BLaER1 treated with 17β-estradiol and CSF1 and Interleukin-3, amounts not matched to agents 10 nM and 100 nM (cell line): ENCODE data around the gene CLK2.
A peak's percentile ranks its signal among the peaks of the same experiment; 100 is the strongest.
"Not testable (repeated sequence)": the region's sequence is repeated elsewhere in the genome, so short reads cannot be mapped to it uniquely, and the experiment has no call there.

Experiments used
- H3K27ac ChIP-seq, 11 experiments: shearing (Covaris generic); formaldehyde crosslinking; 2 replicates each; pipeline ENCODE4 v1.8.1; 2022
- H3K27me3 ChIP-seq, 11 experiments: shearing (Covaris generic); formaldehyde crosslinking; 2 replicates each; pipeline ENCODE4 v1.8.1; 2022
- H3K36me3 ChIP-seq, 11 experiments: shearing (Covaris generic); formaldehyde crosslinking; 2 replicates each; pipeline ENCODE4 v1.8.1; 2022
- H3K4me1 ChIP-seq, 10 experiments: shearing (Covaris generic); formaldehyde crosslinking; 2 replicates each; pipeline ENCODE4 v1.8.1; 2022
- H3K4me2 ChIP-seq, 11 experiments: shearing (Covaris generic); formaldehyde crosslinking; 2 replicates each; pipeline ENCODE4 v1.8.1; 2022
- H3K4me3 ChIP-seq, 10 experiments: shearing (Covaris generic); formaldehyde crosslinking; 2 replicates each; pipeline ENCODE4 v1.8.1; 2022
- H3K9ac ChIP-seq, 11 experiments: shearing (Covaris generic); formaldehyde crosslinking; 2 replicates each; pipeline ENCODE4 v1.8.1; 2022
- H3K9me3 ChIP-seq, 11 experiments: shearing (Covaris generic); formaldehyde crosslinking; replicated peaks in 1 of 11; 2 replicates each; pipeline ENCODE4 v1.8.1; 2022
- H4K20me1 ChIP-seq, 11 experiments: shearing (Covaris generic); formaldehyde crosslinking; 2 replicates each; pipeline ENCODE4 v1.8.1; 2022
- Cebpa-rat ChIP-seq, 11 experiments: shearing (Covaris generic); IDR thresholded peaks; 2 replicates each; pipeline ENCODE4 v1.8.1; 2022

CLK2 gene

DNA sequence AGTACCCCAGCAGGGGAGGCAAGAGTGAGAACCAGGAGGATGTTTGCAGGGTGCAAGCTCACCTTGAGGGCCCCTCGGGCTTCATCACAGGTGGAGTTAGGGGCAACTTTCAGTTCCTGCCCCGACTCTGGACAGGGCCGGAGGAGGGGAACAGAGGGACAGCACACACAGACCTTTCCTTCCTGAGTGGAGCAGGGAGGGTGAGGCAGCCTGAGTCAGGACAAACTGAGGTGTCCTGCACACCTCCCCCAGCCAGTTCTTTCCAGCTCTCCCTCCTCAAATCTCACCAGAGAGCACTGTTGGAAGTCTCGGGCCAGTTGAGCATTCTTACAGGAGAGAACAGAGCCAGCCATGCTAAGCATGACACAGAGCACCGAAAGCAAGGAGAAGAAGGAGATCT lies 19.5 kb downstream of the CLK2 start:
- H3K27ac ChIP-seq: peak overlapping the region in 5 of 11 experiments; percentile 69 to 80 (median 77); a peak in 6 of 22 replicates

DNA sequence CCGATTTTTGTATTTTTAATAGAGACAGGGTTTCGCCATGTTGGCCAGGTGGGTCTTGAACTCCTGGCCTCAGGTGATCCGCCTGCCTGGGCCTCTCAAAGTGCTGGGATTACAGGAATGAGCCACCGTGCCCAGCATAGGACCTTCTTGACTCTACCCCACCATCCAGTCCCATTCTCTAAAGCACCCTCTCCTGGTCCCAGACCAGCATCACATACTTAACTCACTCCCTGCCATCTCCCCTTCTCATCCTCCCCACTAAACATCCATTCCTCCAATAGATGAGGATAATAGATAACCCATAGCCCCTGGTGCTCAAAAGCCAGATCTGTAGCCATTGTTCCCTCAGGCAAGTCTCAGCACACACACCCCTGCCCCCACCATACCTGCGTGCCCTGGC lies 20.1 kb downstream of the CLK2 start:
- Histone ChIP-seq H3K4me3 (peak overlapping the region in 6 of 10 experiments; percentile 7 to 85 (median 72); a peak in 8 of 20 replicates), H4K20me1 (peaks cover 0 to 13% (median 0%) of the 10 kb centered on the region in 11 experiments; a peak in 4 of 22 replicates), H3K36me3 (peaks cover 15 to 35% (median 20%) of the 10 kb centered on the region in 11 experiments; a peak in 20 of 22 replicates), H3K4me1 (peaks cover 47 to 65% (median 59%) of the 10 kb centered on the region in 10 experiments), H3K9ac (peak overlapping the region in 9 of 11 experiments; percentile 72 to 92 (median 84); a peak in 14 of 22 replicates), H3K27me3 (no peaks in the 10 kb centered on the region), H3K9me3 (no peaks in the 10 kb centered on the region), H3K4me2 (peak overlapping the region; percentile 90 to 100 (median 100)), H3K27ac (no peak overlapping the region)
- TF ChIP-seq Cebpa-rat (IDR thresholded peaks at IDR 0.05): no peak

More for the DNA sequence above, 19.5 kb downstream of the CLK2 start:
- TF ChIP-seq Cebpa-rat (IDR thresholded peaks at IDR 0.05): no peak
- Histone ChIP-seq H3K9ac (peak overlapping the region; percentile 72 to 92 (median 83)), H3K9me3 (no peaks in the 10 kb centered on the region), H3K4me2 (peak overlapping the region; percentile 90 to 100 (median 100)), H3K27me3 (no peaks in the 10 kb centered on the region), H4K20me1 (peaks cover 0 to 13% (median 0%) of the 10 kb centered on the region in 11 experiments; a peak in 4 of 22 replicates), H3K4me1 (peaks cover 47 to 65% (median 59%) of the 10 kb centered on the region in 10 experiments), H3K36me3 (peaks cover 20 to 35% (median 23%) of the 10 kb centered on the region in 11 experiments), H3K4me3 (peak overlapping the region; percentile 68 to 85 (median 74))

DNA sequence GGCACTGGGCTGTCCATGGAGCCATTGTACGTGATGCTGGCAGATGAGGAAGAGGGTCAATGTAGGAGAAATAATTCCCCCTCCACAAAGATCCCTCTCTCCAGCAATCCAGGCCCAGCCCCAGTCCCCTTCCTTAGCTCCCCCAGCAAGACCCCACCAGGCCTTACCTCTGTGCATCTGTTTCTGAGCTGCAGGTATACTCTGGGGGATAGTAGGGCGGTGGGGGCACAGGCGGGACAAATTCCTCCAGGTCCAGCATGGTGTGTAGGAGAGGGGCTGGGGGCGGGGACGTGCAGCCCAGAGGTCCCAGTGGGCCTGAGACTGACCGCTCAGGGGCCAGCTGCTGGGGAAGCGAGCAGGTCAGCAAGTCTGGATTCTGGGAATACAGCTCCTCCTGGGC lies 21.7 kb downstream of the CLK2 start:
- Histone ChIP-seq H3K36me3 (peaks cover 8 to 35% (median 21%) of the 10 kb centered on the region in 11 experiments; a peak in 20 of 22 replicates), H3K27ac (peak overlapping the region in 4 of 11 experiments; percentile 13 to 78 (median 58); a peak in 4 of 22 replicates), H3K4me3 (peak overlapping the region in 1 of 10 experiments; percentile 70; a peak in 1 of 20 replicates), H3K9ac (peak overlapping the region in 7 of 11 experiments; percentile 44 to 83 (median 78); a peak in 7 of 22 replicates), H3K9me3 (no peaks in the 10 kb centered on the region), H3K27me3 (no peaks in the 10 kb centered on the region), H3K4me1 (peaks cover 47 to 65% (median 58%) of the 10 kb centered on the region in 10 experiments), H4K20me1 (peaks cover 0 to 9% (median 0%) of the 10 kb centered on the region in 11 experiments; a peak in 4 of 22 replicates), H3K4me2 (peak overlapping the region; percentile 58 to 97 (median 72); a peak in 21 of 22 replicates)
- no peak for TF ChIP-seq Cebpa-rat (IDR thresholded peaks at IDR 0.05)

DNA sequence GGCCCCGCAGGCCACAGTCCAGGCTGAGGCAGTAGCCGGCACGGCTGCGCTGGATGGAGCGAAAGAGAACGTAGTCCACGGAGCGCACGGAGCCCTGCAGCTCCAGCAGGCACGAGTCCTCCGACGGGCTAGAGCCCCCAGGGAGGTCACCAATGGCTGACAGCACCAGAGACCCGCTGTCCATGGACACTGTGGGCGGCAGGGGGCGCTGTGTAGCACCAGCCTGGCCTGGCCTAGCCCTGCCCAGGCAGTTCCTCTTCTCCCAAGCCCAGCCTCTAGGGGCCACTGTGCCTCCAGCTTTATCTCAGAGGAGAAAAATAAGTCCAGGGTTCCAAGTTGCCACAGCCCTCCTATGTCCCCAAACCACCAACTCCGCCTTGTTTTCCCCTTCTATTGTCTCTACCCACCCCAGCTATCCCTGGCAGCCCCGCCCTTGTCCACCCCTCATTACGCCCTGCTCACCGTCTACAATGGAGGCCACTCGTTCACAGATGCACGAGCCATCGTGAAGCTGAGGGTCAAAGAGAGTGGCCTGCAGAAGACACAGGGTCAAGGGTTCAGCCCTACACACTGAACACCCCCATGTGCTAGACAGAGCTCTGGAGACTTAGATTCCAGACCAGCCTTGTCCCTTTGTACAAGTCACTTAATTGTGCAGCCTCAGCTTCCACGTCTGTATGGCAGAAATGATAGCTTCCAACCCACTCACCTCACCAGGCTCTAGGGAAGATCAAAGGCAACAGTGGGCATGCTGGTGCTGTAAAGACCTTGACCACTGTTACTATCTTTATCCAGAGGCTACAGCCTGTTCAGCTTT lies 22.5 kb downstream of the CLK2 start:
- H3K27me3 ChIP-seq: no peaks in the 10 kb centered on the region
- H3K27ac ChIP-seq: peak overlapping the region; percentile 59 to 83 (median 78); a peak in 20 of 22 replicates
- TF ChIP-seq Cebpa-rat (IDR thresholded peaks at IDR 0.05): no peak
- H3K4me3 ChIP-seq: peak overlapping the region; percentile 54 to 79 (median 64)
- peaks cover 41 to 58% (median 52%) of the 10 kb centered on the region in 10 experiments for H3K4me1 ChIP-seq
- H3K9me3 ChIP-seq: no peaks in the 10 kb centered on the region
- peak overlapping the region; percentile 69 to 92 (median 82) for H3K9ac ChIP-seq
- H4K20me1 ChIP-seq: peaks cover 0 to 4% (median 0%) of the 10 kb centered on the region in 11 experiments; a peak in 1 of 22 replicates
- H3K36me3 ChIP-seq: peaks cover 6 to 33% (median 16%) of the 10 kb centered on the region in 11 experiments; a peak in 19 of 22 replicates
- H3K4me2 ChIP-seq: peak overlapping the region; percentile 72 to 97 (median 88)

DNA sequence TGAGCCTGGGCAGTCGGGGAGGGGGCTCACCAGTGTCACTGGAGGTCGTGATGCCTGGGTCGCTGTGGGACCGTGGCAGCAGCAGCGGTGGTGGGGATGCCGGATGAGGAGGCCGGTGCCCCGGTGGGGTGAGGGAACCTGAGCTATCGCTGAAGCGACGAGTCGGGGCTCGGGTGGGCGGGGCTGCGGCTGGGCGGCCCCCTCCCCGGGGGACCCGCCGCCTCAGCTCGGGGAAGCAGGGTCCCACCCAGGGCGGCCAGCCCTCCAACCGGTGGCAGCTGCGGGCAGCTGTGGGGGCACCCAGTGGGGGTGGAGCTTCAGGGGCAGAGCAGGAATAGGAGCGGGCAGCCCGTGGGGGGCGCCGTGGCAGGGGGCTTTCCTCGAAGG lies 23.1 kb downstream of the CLK2 start:
- H3K4me3 ChIP-seq: peak overlapping the region; percentile 54 to 79 (median 64)
- peaks cover 6 to 33% (median 16%) of the 10 kb centered on the region in 11 experiments; a peak in 19 of 22 replicates for H3K36me3 ChIP-seq
- H3K4me1 ChIP-seq: peaks cover 39 to 55% (median 49%) of the 10 kb centered on the region in 10 experiments
- H3K4me2 ChIP-seq: peak overlapping the region; percentile 72 to 97 (median 88)
- no peaks in the 10 kb centered on the region for H3K9me3 ChIP-seq
- peak overlapping the region; percentile 69 to 92 (median 82) for H3K9ac ChIP-seq
- no peaks in the 10 kb centered on the region for H3K27me3 ChIP-seq
- H4K20me1 ChIP-seq: peaks cover 0 to 4% (median 0%) of the 10 kb centered on the region in 11 experiments; a peak in 1 of 22 replicates
- peak overlapping the region; percentile 59 to 83 (median 78); a peak in 20 of 22 replicates for H3K27ac ChIP-seq
- no peak for TF ChIP-seq Cebpa-rat (IDR thresholded peaks at IDR 0.05)

DNA sequence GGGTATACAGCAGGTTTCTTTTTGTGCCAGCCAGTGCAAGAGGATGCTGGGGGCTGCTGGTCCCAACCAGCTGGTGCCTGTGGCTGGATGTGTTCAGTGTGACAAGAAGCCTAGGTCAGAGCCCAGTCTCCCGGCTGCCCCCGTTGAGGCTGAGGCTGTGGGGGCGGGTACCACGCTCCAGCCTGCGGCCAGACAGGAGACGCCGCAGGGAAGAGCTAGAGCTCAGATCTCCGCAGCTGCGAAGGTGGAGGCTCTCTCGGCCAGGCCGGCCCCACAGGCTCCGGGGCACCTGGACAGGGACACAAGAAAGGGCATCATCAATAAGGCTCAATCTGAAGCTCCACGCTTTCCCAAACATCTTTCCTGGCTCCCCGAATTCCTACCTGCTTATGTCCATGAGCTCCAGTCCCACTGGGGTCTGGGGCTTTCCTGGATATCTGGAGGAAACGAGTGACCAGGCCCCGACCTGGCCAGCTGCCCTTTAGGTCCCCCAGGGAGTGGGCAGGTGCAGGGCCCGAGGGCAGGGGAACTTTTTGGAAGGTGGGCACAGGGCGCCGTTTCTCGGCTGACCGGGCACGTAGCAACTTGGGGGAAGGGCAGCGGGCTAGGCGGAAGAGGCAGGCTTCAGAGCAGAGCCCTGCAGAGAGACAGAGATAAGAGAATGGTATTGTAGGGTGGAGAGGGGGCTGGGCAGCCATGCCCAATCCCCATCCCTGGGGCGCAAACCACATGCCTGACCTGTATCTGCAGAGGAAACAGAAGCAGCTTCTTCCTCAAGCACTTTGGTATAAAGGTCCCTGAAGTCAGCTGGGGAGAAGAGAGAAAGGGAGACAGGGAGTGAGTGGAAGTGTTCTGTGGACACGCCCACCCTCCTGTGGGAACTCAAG lies 25.4 kb downstream of the CLK2 start:
- Histone ChIP-seq H3K36me3 (peaks cover 6 to 33% (median 16%) of the 10 kb centered on the region in 11 experiments; a peak in 19 of 22 replicates), H3K9me3 (no peaks in the 10 kb centered on the region), H3K27ac (no peak overlapping the region), H3K27me3 (no peaks in the 10 kb centered on the region), H3K4me3 (no peak overlapping the region), H3K9ac (peak overlapping the region in 5 of 11 experiments; percentile 1 to 29 (median 9); a peak in 1 of 22 replicates), H4K20me1 (no peaks in the 10 kb centered on the region), H3K4me2 (no peak overlapping the region), H3K4me1 (peaks cover 33 to 52% (median 45%) of the 10 kb centered on the region in 10 experiments)
- no peak for TF ChIP-seq Cebpa-rat (IDR thresholded peaks at IDR 0.05)

DNA sequence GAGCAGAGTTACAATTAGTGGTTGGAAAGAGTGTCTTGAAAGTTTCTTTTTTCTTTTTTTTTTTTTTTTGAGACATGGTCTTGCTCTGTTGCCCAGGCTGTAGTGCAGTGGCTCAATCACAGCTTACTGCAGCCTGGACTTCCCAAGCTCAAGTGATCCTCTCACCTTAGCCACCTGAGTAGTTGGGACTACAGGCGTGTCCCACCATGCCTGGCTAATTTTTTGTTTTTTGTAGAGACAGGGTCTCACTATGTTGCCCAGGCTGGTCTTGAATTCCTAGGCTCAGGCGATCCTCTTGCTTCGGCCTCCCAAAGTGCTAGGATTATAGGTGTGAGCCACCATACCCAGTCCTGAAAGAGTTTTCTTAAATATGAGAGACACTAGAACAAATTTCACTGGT lies 26.5 kb downstream of the CLK2 start:
- H3K9ac ChIP-seq, H3K9me3 ChIP-seq, H3K4me2 ChIP-seq, H3K27me3 ChIP-seq, H3K4me3 ChIP-seq, H4K20me1 ChIP-seq, H3K27ac ChIP-seq: not testable (repeated sequence)
- peaks cover 6 to 33% (median 16%) of the 10 kb centered on the region in 11 experiments; a peak in 19 of 22 replicates for H3K36me3 ChIP-seq
- H3K4me1 ChIP-seq: peaks cover 44 to 55% (median 50%) of the 10 kb centered on the region in 10 experiments

DNA sequence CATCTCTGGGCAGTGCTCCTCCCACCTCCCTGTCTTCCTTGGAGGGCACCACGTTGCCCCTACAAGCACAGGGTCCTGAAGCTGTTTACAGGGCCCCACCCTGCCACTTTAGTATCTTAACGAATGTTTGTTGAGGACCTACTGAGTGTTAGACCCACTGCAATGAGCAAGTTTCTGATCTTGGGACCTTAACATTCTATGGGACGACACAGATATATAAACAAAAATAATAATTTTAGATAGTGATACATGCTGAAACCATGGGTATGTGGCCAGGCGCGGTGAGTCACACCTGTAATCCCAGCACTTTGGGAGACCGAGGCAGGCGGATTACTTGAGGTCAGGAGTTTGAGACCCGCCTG lies 28.2 kb downstream of the CLK2 start:
- no peaks in the 10 kb centered on the region for H3K27me3 ChIP-seq
- peaks cover 6 to 30% (median 16%) of the 10 kb centered on the region in 11 experiments; a peak in 19 of 22 replicates for H3K36me3 ChIP-seq
- peak overlapping the region; percentile 70 to 98 (median 89) for H3K4me2 ChIP-seq
- peak overlapping the region in 10 of 11 experiments; percentile 57 to 87 (median 85); a peak in 20 of 22 replicates for H3K9ac ChIP-seq
- TF ChIP-seq Cebpa-rat (IDR thresholded peaks at IDR 0.05): no peak
- H3K9me3 ChIP-seq: no peaks in the 10 kb centered on the region
- H3K27ac ChIP-seq: peak overlapping the region in 10 of 11 experiments; percentile 14 to 90 (median 86); a peak in 17 of 22 replicates
- peaks cover 43 to 55% (median 51%) of the 10 kb centered on the region in 10 experiments for H3K4me1 ChIP-seq
- H4K20me1 ChIP-seq: no peaks in the 10 kb centered on the region
- H3K4me3 ChIP-seq: peak overlapping the region; percentile 51 to 76 (median 68)
